GM21447 (cell line): Measurements from ENCODE around the gene ACSL3.

Source experiments
- ATAC-seq: cut with Tn5 transposase; IDR thresholded peaks from one replicate; pipeline ENCODE4 v1.9.1; 2021; ENCODE audit not compliant: unreplicated experiment

Gene ACSL3

DNA sequence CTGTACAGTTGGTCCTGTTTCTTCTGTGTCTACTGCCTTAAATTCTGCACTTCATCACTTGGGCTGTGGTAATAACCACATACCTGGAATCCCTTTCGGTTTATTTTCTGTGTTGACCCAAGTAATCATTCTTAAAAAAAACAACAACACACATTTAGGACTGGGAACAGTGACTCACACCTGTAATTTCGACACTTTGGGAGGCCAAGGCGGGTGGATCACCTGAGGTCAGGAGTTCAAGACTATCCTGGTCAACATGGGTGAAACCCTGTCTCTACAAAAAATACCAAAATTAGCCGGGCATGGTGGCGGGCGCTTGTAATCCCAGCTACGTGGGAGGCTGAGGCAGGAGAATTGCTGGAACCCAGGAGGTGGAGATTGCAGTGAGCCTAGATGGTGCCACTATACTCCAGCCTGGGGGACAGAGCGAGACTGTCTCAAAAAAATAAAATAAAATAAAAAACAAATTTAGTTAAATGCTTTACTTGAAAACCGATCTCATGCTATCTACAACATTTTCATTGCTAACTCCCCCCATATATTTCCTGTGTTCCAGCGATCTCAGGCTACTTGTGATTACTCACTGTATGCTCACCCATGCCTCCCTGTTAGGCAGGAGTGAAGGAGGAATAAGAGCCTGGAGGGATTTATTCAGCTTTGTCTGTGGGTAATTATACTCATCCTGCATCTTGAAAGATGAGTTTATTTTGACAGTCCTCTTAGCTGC is 18.2 kb downstream of the ACSL3 start:
- ATAC-seq, result no peak

DNA sequence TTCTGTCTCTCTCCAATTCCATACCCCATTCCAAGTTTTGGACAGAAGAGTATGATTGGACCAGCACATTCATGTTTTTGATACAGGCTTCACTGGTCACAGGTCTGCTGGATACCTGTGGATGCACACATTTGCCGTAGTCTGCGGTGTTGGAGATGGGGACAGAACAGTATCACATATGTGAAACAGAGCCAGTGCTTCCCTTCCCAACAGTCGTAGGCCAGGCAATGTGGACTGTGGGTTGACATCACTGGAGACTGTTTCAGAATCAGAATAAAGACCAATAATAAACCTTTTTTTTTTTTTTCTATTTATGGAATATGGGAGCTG is 18.7 kb downstream of the ACSL3 start:
- ATAC-seq, result no peak

DNA sequence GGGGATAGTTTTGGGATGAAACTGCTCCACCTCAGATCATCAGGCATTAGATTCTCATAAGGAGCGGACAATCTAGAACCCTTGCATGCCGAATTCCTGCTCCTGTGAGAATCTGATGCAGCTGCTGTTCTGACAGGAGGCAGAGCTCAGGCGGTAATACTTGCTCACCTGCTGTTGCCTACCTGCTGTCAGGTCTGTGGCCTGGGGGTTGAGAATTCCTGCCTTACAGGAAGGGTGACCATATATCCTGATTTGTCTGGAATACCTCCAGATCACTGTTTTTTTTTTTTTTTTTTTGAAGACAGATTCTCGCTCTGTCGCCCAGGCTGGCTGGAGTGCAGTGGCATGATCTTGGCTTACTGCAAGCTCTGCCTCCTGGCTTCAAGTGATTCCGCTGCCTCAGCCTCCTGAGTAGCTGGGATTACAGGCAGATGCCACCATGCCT is 21.7 kb downstream of the ACSL3 start:
- ATAC-seq, result no peak

DNA sequence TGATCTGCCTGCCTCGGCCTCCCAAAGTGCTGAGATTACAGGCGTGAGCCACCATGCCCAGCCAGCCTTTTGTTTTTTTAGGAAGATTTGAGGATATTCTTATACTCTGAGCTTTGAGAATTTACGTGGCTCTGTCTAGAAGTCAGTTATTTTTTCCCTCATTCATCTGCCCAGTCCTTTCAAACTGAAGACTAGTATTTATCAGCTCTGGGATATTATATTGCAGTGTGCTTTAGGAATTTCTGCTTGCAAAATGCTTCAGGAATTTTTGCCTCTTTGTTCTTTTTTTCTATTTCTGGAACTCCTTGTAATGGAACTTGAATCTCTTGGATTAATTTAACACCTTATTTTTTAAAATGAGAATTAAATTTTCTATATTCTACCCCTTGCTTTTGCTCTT is 22.6 kb downstream of the ACSL3 start:
- no peak for ATAC-seq

DNA sequence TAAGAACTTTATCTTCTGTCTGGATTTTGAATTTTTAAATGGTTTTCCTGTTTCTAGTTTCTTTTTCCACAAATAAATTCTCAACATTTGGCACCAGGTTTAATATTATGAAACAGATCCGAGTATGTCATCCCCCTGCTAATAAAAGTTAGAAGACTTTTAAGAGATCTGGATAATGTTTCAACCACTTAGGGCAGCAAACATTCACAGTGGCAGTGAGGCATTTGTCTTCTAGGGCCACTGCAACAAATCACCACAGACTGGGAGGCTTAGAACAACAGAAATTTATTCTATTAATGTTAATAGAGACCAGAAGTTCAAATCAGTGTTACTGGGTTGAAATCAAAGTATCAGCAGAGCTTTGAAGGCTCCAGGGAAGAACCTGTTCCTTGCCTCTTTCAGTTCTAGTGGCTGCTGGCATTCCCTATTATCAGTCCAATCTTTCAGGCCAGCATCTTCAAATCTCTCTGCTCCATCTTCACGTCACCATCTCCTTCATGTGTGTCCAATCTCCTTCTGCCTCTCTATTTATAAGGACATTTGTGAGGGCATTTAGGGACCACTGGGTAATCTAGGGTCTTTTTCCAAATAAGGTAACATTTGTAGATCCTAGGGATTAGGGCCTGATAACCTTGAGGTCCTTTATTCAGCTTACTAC is 23.4 kb downstream of the ACSL3 start:
- ATAC-seq, result no peak

DNA sequence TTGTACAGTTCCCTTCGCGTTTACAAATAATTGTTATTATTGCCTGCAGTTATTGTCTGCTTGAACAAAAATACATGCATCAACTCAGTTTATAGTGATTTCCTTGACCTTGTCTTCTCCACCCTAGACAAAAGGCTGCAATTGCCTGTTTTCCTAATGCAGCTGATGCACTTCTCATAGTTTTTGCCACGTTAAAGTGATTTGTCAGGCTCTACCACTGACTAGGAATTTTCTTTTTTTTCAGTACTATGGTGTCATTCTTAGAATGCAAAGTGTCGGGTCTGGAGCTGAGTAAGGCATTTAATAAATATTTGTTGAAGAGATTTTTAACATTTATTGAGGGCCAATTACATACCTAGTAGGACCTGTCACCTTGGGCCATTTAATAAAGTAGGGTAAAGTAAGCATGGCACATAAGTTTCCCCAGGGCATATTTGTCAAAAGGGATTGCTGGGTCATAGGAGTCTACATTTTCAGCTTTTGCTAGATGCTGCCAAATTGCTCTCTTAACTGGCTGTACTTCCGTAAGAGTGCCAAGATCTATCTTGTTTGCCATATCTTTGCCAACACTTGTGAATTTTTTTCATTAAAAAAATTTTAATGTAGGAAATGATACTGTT is 24.1 kb downstream of the ACSL3 start:
- no peak for ATAC-seq

DNA sequence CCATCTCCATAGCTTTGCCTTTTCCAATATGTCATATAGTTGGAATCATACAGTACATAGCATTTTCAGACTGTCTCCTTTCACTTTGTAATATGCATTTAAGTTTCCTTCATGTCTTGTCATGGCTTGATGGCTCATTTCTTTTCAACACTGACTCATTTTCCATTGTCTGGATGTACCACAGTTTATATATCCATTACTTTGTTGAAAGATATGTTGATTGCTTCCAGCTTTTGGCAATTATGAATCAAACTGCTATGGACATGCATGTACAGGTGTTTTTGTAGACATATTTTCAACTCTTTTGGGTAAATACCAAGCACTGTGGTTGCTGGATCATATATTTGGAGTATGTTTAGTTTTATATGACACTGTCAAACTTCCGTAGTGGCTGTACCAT is 26.3 kb downstream of the ACSL3 start:
- no peak for ATAC-seq

DNA sequence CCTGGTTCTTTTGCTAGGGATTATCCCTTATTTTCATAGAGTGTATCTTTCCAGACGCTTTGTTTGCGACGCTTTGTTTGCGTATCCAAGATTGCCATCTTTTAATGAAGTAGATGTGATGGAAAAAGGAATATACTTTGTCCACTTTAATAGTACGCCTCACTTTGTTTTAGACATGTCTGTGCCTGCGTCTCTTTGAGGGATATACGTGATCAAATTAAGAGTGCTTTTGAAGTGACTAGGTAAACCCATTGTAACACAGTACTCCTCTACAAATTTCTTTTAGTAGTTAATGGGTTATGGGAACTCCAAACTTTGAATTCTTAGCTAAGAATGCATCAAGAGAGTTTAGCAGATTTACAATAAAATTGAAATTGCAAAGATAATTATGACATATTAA is 27.9 kb downstream of the ACSL3 start:
- no peak for ATAC-seq

DNA sequence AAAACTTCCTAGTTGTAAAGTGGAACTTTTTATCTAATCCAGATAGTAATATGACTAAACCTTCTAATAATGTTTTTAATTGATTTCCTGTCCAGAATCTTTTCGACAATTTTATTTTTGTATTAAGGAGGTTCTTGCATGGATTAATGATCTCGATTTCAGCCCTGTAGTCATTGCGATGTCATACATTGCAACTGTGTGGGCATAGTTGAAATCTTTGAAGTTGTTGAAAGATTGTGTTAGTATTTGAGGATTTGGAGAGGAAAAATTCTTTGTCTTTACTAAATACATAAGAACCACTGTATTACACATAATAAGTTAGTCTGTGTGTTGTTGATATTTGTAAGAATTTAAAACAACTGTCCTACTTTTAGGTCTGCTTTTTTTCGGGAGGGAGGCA is 31.1 kb downstream of the ACSL3 start:
- ATAC-seq, result no peak

DNA sequence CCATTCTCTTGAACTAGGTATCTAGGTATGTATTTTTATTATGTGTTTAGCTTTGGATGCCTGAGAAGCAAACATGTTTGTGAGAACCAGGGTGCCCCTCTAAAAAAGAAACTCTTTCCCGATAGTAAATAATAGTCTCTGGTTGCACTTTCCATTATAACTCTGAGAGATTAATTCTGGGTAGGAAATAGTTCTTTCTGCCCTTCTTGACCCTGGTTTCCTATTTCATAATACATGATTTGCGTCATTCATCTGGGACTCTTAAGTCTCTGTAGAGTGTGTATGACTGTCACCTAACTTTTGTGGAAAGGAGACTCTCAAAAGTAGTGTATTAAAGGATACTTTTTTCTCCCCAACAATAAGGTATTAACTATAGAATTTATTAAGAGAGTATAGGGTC is 31.5 kb downstream of the ACSL3 start:
- ATAC-seq, result no peak

DNA sequence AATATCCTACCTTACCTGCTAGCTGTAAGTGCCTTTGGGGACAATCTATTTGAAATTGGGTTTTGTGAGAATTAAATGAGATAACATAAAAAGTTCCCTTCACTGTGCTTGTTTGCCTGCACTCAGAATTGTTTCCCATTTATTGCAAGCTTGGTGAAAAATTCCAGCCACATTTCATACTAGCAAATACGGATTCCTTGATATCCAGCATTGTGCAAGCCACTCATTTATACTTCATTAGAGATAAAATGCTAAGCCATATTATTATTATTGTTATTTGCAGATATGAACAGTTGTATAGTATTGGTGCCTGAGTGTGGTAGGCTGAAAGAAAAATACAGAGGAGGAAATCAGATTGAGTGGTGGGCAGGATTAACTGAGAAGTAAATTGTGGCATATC is 31.9 kb downstream of the ACSL3 start:
- no peak for ATAC-seq

DNA sequence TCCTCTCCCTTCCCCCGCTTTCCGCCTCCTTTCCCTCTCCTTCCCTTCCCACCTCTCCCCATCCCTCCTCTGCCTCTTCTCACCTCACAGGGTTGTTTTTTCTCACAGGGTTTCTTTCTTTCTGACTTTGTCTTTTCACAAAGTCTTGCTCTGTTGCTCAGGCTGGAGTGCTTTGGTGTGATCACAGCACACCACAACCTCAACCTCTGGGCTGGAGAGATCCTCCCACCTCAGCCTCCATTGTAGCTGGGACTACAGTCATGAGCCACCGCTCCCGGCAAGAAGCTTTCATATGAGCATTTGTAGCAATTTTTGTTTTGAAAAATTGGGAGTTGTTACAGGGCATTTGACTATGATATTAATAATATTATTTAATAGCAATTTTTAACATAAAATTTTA is 32.9 kb downstream of the ACSL3 start:
- no peak for ATAC-seq

DNA sequence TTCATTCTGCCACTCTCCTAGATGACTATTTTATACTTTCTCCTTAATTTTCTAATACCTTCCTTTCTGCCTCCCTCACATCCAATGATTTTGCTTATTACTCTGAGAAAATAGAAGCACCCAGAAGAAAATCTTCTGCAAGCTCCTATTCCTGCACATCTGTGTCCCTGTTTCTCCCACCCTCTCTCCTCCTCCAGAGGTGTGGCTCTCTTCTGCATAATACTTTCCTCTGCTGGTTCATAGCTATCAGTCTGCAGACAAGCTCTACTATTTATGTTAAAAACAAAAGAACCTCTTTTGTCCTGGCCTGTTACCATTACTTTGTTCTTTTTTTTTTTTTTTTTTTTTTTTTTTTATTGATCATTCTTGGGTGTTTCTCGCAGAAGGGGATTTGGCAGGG is 34.3 kb downstream of the ACSL3 start:
- ATAC-seq, result no peak

DNA sequence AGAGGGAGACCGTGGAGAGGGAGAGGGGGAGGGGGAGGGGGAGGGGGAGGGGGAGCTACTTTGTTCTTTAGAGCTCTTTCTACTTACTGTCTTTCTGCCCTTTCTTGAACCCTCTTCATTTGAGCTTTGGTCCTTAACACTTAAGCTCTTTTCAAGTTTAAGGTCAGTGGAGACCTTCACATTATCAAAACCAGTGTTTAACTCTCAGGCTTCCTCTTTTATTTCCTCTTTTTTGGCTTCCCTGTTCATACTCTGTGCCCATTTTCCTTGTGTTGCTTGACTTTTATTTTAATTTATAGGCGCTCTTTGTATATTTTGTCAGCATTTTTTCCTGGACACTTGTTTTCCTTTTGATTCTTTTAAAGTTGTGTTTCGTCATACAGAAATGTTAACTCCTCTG is 37.1 kb downstream of the ACSL3 start:
- ATAC-seq, result no peak

DNA sequence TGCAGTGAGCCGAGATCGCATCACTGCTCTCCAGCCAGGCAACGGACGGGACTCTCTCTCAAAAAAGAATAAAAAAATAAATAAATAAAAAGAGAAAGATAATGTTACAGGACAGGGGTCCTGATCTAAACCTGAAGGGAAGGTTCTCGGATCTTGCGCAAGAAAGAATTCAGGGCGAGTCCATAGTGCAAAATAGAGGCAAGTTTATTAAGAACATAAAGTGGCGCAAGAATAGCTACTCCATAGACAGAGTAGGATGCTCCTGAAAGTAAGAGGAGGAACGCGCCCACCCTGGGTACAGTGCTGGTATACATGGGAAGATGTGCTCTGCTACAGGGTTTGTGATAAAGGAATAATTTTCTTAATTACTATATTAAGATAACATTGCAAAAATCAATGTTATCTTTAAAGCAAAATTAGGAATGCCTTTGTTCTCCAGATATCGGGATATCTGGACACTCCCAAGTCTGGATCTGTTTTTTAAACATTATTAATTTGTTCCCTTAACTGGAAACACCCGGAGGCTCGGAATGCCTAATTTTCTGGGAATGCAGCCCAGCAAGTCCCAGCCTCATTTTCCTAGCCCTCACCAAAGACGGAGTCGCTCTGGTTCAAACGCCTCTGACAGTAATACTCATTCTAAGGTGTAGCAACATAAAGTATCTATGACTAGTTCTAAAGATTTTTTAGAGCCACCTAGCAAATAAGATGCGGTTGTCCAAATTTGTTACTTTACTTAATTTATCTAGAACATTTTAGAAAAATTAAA is 38.8 kb downstream of the ACSL3 start:
- ATAC-seq, result no peak

DNA sequence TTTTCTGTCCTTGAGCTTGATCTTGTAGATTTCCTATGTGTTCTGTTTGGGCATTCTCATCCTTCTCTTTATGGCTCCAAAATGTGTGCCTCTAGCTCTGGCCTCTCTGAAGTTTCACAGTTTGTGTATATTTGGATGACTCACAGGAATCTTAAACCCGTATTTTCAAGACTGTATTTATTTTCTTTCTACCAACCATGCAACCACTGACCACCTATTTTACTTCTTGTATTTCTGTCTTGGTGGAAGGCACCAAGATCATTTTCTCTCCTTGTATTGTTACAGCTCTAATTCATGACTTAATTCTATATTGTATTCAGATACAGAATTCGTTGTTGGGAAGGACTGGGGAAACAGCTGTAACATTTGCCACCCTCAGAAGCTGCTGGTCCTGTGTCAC is 39.5 kb downstream of the ACSL3 start:
- ATAC-seq, result no peak

DNA sequence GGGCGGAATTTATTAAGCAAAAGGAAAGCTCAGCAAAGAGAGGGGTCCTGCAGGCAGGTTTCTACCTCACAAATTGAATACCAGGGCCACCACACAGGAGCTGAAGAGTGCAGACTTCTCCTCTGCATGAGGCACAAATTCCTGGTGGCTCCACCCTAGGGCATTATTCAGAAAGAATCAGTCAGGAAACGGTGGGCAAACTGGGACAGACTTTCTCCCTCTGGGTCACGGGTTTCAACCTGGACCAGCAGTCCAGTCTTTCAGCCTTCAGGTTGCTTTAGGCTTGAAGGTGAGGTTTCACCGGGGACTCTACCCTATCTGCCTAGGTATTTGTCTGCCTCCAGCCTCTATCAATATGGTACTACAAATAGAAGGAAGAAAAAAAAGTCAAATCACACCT is 41.8 kb downstream of the ACSL3 start:
- ATAC-seq, result no peak

DNA sequence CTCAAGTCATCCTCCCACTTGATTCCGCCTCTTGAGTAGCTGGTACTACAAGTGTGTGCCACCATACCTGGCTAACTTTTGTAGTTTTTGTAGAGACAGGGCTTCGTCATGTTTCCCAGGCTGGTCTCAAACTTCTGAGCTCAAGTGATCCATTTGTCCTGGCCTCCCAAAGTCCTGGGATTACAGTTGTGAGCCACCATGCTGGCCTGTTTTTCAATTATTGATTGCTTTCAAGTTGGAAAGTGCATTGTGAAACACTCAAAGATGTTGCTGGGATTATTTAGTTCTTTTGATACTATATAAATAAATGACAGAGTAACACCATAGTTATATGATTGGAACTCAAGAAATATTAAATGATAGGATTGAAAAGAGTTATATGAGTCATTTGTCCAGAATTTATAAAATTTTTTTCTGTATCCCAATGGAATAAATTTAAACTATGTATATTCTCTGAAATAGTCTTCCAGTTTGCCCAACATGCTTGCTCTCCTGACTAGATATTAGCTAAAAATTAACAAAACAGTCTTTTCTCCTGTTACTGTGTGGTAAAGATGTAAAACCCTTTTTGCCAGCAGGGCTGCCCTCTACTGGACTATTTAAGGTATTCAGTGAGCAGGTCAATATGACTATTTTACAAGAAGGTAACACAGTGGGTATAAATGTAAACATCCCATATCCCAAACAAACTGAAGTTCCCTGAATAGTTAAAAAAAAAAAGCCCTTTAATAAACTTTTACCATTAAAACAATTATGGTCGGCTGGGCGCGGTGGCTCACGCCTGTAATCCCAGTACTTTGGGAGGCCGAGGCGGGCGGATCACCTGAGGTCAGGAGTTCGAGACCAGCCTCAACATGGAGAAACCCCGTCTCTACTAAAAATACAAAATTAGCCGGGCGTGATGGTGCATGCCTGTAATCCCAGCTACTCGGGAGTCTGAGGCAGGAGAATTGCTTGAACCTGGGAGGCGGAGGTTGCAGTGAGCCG is 42.7 kb downstream of the ACSL3 start:
- peak; percentile 92 for ATAC-seq

DNA sequence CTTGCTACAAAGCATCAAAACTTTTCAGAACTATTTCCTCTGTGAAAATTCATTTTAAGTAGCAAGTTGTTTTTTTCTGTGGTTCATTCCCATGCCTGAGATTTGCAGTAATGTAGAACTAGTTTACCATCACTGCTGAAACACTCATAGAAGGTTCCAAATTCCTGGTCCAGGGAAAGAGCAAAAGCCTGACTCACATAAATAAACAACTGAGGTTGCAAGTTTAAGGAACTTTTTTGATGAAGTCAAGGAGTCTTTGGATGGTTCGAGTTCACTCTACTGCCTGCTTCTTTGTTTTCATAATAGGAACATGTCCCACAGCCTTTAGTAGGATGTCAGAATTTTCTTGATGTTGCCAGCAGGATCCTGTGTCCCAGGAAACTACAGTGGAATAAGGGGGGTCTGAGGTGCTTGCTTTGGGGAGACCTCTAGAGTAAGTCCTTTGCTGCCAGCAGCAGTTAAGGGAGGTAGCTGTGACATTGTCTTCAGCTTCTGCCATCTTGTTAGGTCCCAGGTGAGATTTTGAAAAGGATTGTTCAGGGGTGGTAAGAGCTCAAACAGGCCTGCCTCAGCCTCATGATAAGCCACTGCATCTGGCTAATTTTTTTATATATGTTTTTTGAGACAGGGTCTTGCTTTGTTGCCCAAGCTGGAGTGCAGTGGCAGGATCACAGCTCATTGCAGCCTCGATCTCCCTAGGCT is 43.9 kb downstream of the ACSL3 start:
- no peak for ATAC-seq

DNA sequence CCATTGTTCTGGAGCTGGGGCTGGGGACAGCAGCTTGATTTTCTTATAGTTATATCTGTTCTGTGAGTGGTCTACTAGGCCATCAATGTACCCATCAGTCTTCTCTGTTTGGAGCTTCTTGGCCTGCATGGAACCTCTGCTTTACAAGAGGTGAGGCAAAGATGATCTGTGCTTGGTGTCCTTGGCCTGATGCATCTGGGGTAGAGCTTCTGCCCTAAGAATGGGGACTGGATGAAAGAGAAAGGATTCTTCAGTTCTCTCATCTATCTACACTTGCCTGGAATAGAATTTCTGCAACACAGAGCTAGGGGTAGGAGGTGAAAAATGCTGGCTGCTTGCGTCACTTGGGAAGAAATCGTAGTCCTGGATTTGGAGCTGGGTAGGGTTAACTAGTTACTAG is 46.2 kb downstream of the ACSL3 start:
- ATAC-seq, result no peak
